ENCODE data around the gene CIAO1.

DNA sequence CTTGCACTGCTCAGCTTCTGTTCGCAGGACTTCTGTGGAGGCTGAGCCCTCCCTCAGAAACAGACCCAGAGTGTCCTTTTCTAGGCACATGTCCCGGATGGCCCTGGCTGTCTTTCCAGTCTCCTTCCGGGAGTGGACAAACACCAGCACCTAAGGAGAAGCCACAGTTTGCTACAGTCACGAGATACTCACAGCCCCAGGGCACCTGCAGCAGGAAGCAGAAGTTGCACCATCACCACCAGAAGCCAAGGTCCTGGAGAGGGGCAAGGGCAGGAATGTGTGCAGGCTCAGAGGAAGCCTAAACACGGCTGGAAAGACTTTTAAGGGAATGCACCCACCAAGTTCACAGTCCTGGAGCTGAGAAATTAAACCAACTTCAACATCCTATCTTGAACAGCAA is 25.7 kb downstream of the CIAO1 start:
- TF ChIP-seq, protein P1, sequence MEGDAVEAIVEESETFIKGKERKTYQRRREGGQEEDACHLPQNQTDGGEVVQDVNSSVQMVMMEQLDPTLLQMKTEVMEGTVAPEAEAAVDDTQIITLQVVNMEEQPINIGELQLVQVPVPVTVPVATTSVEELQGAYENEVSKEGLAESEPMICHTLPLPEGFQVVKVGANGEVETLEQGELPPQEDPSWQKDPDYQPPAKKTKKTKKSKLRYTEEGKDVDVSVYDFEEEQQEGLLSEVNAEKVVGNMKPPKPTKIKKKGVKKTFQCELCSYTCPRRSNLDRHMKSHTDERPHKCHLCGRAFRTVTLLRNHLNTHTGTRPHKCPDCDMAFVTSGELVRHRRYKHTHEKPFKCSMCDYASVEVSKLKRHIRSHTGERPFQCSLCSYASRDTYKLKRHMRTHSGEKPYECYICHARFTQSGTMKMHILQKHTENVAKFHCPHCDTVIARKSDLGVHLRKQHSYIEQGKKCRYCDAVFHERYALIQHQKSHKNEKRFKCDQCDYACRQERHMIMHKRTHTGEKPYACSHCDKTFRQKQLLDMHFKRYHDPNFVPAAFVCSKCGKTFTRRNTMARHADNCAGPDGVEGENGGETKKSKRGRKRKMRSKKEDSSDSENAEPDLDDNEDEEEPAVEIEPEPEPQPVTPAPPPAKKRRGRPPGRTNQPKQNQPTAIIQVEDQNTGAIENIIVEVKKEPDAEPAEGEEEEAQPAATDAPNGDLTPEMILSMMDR (conservative IDR thresholded peaks at IDR 0.05; ENCODE audit: low read length), result no peak
- TF ChIP-seq EZH2phosphoT487 (IDR thresholded peaks at IDR 0.05; ENCODE audit: borderline replicate concordance), result no peak

All from Loucy (cell line).